Fibroblast of lung (primary cell): ENCODE data around the gene ING3. TPM values are rescaled to one million over a fixed set of nuclear protein-coding genes. Genes with fewer than 3 reads are reported as not detected.

Source experiments
- DNase-seq, 2 donors: peaks; one replicate each; pipeline versions ENCODE4 v3.0.0 to v3.0.0-alpha.2; 2010; ENCODE audit warnings: low read depth in 2 of 2
- H2AFZ ChIP-seq: 2 replicates; pipeline ENCODE4 v1.5.1; 2012; ENCODE audit warnings: low read length, control low read depth, inconsistent platforms
- H3K27ac ChIP-seq: 2 replicates; pipeline ENCODE4 v1.5.1; 2011; ENCODE audit warnings: low read length, control low read depth; ENCODE audit not compliant: insufficient read depth
- H3K27me3 ChIP-seq: 2 replicates; pipeline ENCODE4 v1.5.1; 2011; ENCODE audit warnings: mild to moderate bottlenecking, low read length; ENCODE audit not compliant: control insufficient read depth, insufficient read depth
- H3K36me3 ChIP-seq: 2 replicates; pipeline ENCODE4 v1.5.1; 2011; ENCODE audit warnings: low read length; ENCODE audit not compliant: control insufficient read depth, insufficient read depth
- H3K4me1 ChIP-seq: 2 replicates; pipeline ENCODE4 v1.5.1; 2011; ENCODE audit warnings: low read length; ENCODE audit not compliant: control insufficient read depth, insufficient read depth; ENCODE audit errors: extremely low read depth
- H3K4me2 ChIP-seq: 2 replicates; pipeline ENCODE4 v1.5.1; 2011; ENCODE audit warnings: low read length, control low read depth; ENCODE audit not compliant: insufficient read depth; ENCODE audit errors: extremely low read depth
- H3K4me3 ChIP-seq, 4 experiments: fragments of 200-600 bp in 1 of 4; sonication (generic) in 1 of 4; replicated peaks in 1 of 4; 2 replicates each; pipeline ENCODE4 v1.5.1; 2011 to 2016; ENCODE audit warnings: low read length in 4 of 4, low read depth in 3 of 4, mild to moderate bottlenecking in 3 of 4, control low read depth in 2 of 4, inconsistent platforms in 1 of 4, mixed read lengths in 1 of 4; ENCODE audit not compliant: insufficient read depth in 1 of 4; ENCODE audit errors: control extremely low read depth in 1 of 4
- H3K79me2 ChIP-seq: 2 replicates; pipeline ENCODE4 v1.5.1; 2012; ENCODE audit warnings: mild to moderate bottlenecking, low read length, inconsistent platforms; ENCODE audit not compliant: control insufficient read depth, insufficient read depth
- H3K9ac ChIP-seq: 2 replicates; pipeline ENCODE4 v1.5.1; 2011; ENCODE audit warnings: mild to moderate bottlenecking, low read length, control low read depth; ENCODE audit not compliant: insufficient read depth
- H3K9me3 ChIP-seq: 2 replicates; pipeline ENCODE4 v1.5.1; 2012; ENCODE audit warnings: low read depth, low read length; ENCODE audit not compliant: control insufficient read depth, insufficient read depth
- H4K20me1 ChIP-seq: 2 replicates; pipeline ENCODE4 v1.5.1; 2011; ENCODE audit warnings: low read length; ENCODE audit not compliant: control insufficient read depth, insufficient read depth; ENCODE audit errors: extremely low read depth
- EZH2 ChIP-seq: IDR thresholded peaks from 2 replicates; pipeline ENCODE4 v1.5.1; 2012; ENCODE audit warnings: low read length, control low read depth, mild to moderate bottlenecking; ENCODE audit errors: missing control alignments
- polyA plus RNA-seq, 2 donors: library from polyadenylated mRNA; depleted of rRNA in 1 of 2; stranded (reverse) in 1 of 2; unstranded in 1 of 2; fragments of >200 nt; gene quantifications; 2 replicates each; pipeline ENCODE4 v1.2.1, GENCODE V29; 2011 to 2012; ENCODE audit warnings: missing spikeins in 1 of 2
- total RNA-seq: library from RNA; depleted of rRNA; stranded (reverse); fragments of >200 nt; gene quantifications from 2 replicates; pipeline ENCODE4 v1.2.1, GENCODE V29; 2014
- TF ChIP-seq, protein P1 (sequence below), 2 donors: IDR thresholded peaks in 1 of 2; conservative IDR thresholded peaks in 1 of 2; 1 replicate in 1 of 2; 2 replicates in 1 of 2; pipeline ENCODE4 v1.5.1; 2011 to 2012; ENCODE audit warnings: low read length in 2 of 2, control low read depth in 1 of 2, inconsistent platforms in 1 of 2, low read depth in 1 of 2, mild to moderate bottlenecking in 1 of 2

Gene ING3
- total and polyA plus RNA-seq, 2 donors (not counting 1 experiment from before 2014, with no cell fraction given) = 16.6 to 17.5 TPM

DNA sequence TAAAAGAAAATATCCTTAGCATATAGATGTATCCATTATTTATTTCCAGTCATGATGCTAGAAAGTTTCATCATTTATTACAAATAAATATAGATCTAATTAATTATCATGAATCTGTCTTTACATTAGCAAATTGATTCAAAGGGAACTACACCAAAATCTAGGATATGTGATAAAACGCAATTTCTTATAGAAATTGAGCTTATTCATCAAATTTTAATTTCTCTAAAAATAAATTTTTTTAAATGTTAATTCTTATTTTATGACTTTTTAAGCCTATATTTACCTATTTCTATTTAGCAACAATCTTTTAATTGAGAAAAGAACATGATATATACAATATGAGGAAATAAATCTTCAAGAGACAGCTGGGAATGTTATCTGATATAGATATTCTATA lies 34.0 kb upstream of the ING3 start:
- no peak overlapping the region for H3K4me3 ChIP-seq
- no peaks in the 10 kb centered on the region for H3K9me3 ChIP-seq
- no peak for DNase-seq
- no peaks in the 10 kb centered on the region for H3K36me3 ChIP-seq
- H2AFZ ChIP-seq = no peak overlapping the region
- no peaks in the 10 kb centered on the region for H3K4me1 ChIP-seq
- H4K20me1 ChIP-seq = no peaks in the 10 kb centered on the region
- no peak overlapping the region for H3K4me2 ChIP-seq
- H3K27ac ChIP-seq = no peak overlapping the region
- no peak overlapping the region for H3K9ac ChIP-seq
- no peaks in the 10 kb centered on the region for H3K79me2 ChIP-seq
- TF ChIP-seq EZH2 = no peak
- TF ChIP-seq, protein P1, sequence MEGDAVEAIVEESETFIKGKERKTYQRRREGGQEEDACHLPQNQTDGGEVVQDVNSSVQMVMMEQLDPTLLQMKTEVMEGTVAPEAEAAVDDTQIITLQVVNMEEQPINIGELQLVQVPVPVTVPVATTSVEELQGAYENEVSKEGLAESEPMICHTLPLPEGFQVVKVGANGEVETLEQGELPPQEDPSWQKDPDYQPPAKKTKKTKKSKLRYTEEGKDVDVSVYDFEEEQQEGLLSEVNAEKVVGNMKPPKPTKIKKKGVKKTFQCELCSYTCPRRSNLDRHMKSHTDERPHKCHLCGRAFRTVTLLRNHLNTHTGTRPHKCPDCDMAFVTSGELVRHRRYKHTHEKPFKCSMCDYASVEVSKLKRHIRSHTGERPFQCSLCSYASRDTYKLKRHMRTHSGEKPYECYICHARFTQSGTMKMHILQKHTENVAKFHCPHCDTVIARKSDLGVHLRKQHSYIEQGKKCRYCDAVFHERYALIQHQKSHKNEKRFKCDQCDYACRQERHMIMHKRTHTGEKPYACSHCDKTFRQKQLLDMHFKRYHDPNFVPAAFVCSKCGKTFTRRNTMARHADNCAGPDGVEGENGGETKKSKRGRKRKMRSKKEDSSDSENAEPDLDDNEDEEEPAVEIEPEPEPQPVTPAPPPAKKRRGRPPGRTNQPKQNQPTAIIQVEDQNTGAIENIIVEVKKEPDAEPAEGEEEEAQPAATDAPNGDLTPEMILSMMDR (conservative IDR thresholded peaks at IDR 0.05 in 1 of 2, IDR thresholded peaks at IDR 0.05 in 1 of 2; ENCODE audit: low read depth in 1 of 2, low read length in 2 of 2) = no peak
- no peaks in the 10 kb centered on the region for H3K27me3 ChIP-seq

DNA sequence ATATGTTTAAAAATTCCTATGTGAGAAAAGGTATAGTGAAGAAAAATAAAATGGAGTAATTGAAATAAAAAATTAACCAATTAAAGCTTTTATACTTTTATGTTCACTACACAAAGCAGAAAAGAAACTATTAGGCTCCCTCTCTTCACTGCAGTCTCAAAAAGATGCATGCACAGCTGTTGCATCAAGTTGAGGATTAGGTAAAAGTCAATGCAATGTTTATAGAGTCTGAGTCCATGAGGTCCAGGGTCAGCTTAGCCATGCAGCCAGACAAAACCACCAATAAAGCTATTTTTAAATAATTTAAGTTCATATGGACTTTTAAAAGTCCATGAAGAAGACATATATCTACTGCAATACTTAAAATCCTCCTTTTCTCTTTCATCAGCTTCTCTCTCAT lies 31.1 kb upstream of the ING3 start:
- H4K20me1 ChIP-seq = no peaks in the 10 kb centered on the region
- H3K36me3 ChIP-seq = no peaks in the 10 kb centered on the region
- no peaks in the 10 kb centered on the region for H3K4me1 ChIP-seq
- TF ChIP-seq, protein P1 (conservative IDR thresholded peaks at IDR 0.05 in 1 of 2, IDR thresholded peaks at IDR 0.05 in 1 of 2; ENCODE audit: low read depth in 1 of 2, low read length in 2 of 2) = no peak
- TF ChIP-seq EZH2 = no peak
- H3K4me2 ChIP-seq = no peak overlapping the region
- H3K79me2 ChIP-seq = no peaks in the 10 kb centered on the region
- no peak for DNase-seq
- no peaks in the 10 kb centered on the region for H3K27me3 ChIP-seq
- H3K9me3 ChIP-seq = no peaks in the 10 kb centered on the region
- H2AFZ ChIP-seq = no peak overlapping the region
- H3K9ac ChIP-seq = no peak overlapping the region
- no peak overlapping the region for H3K27ac ChIP-seq
- H3K4me3 ChIP-seq = no peak overlapping the region

DNA sequence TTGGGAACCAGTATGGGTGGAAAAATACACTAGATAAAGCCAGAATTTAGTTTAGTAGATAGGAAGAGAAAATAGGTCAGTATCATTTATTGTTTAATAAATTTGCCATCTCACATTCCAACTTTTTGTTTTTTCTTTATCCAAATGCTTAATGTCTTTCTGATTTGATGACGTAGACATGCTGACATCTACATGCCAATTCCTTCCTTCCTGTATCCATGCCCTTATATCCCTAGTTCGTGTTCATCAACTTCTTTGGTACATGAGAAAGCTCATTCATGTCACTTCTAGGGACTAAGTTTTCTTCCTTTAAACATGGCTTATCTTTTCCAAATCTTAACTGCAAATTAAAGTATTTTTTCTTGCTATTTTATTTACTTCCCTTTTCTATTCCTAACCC lies 30.5 kb upstream of the ING3 start:
- Histone ChIP-seq H2AFZ (no peak overlapping the region), H4K20me1 (no peaks in the 10 kb centered on the region), H3K4me2 (no peak overlapping the region), H3K79me2 (no peaks in the 10 kb centered on the region), H3K4me3 (no peak overlapping the region), H3K9ac (no peak overlapping the region), H3K27ac (no peak overlapping the region), H3K9me3 (no peaks in the 10 kb centered on the region), H3K4me1 (no peaks in the 10 kb centered on the region), H3K36me3 (no peaks in the 10 kb centered on the region), H3K27me3 (no peaks in the 10 kb centered on the region)
- TF ChIP-seq EZH2 = no peak
- TF ChIP-seq, protein P1 (conservative IDR thresholded peaks at IDR 0.05 in 1 of 2, IDR thresholded peaks at IDR 0.05 in 1 of 2; ENCODE audit: low read depth in 1 of 2, low read length in 2 of 2) = no peak
- DNase-seq = no peak
